ENCODE data around the gene ABCA2.
A peak's percentile ranks its signal among the peaks of the same experiment; 100 is the strongest.

The ABCA2 gene

GRCh38 chr9:136980669-136981478, 47.2 kb downstream of the ABCA2 start:
- no peaks in the 10 kb centered on the region for H3K79me2 ChIP-seq (ENCODE audit: control insufficient read depth, insufficient read depth, low read length, poor library complexity)
- no peak overlapping the region for H3K27ac ChIP-seq (ENCODE audit: low read depth, low read length)
- no peak overlapping the region for H2AK5ac ChIP-seq (ENCODE audit: low read length)
- peaks cover 7 to 12% of the 10 kb centered on the region in 2 experiments for H3K4me1 ChIP-seq (ENCODE audit: control insufficient read depth in 1 of 2, insufficient read depth in 2 of 2, low read length in 2 of 2)
- H2BK12ac ChIP-seq (ENCODE audit: low read length) = no peak overlapping the region
- no peak overlapping the region for H3K4me3 ChIP-seq (ENCODE audit: low read depth, low read length)
- no CpG with 5 or more reads among the region's 16 CpGs for WGBS (ENCODE audit: extremely low coverage, insufficient coverage, insufficient read length)
- H3K9ac ChIP-seq (ENCODE audit: low read length) = no peak overlapping the region
- no peak overlapping the region for H2BK120ac ChIP-seq (ENCODE audit: insufficient read depth, low read length, poor library complexity)
- H4K8ac ChIP-seq (ENCODE audit: low read depth, low read length) = no peak overlapping the region
- no peaks in the 10 kb centered on the region for H3K36me3 ChIP-seq (ENCODE audit: control insufficient read depth in 1 of 2, insufficient read depth in 2 of 2, low read length in 2 of 2)
- H3K4ac ChIP-seq (ENCODE audit: low read depth, low read length) = no peak overlapping the region
- H3K4me2 ChIP-seq (ENCODE audit: low read length) = no peak overlapping the region
- no peak for DNase-seq
- no peak overlapping the region for H3K14ac ChIP-seq (ENCODE audit: low read length)
- no peak overlapping the region for H4K12ac ChIP-seq (ENCODE audit: low read depth, low read length)
- H3K23ac ChIP-seq (ENCODE audit: low read length) = no peak overlapping the region
- peaks cover 3% of the 10 kb centered on the region for H3K79me1 ChIP-seq (ENCODE audit: low read length)
- peaks cover 6% of the 10 kb centered on the region for H3K27me3 ChIP-seq (ENCODE audit: insufficient read depth, low read length)
- no peak overlapping the region for H3K18ac ChIP-seq (ENCODE audit: low read length)
- no peak overlapping the region for H2BK5ac ChIP-seq (ENCODE audit: low read depth, low read length, poor library complexity)
- H4K91ac ChIP-seq (ENCODE audit: low read depth, low read length) = no peak overlapping the region
- peaks cover 5% of the 10 kb centered on the region for H3K9me3 ChIP-seq (ENCODE audit: insufficient read depth, low read depth, low read length)
- H2AFZ ChIP-seq (ENCODE audit: insufficient read depth, low read length, poor library complexity) = no peak overlapping the region

GRCh38 chr9:136979769-136980587, 48.1 kb downstream of the ABCA2 start:
- DNase-seq = no peak
- Histone ChIP-seq H3K27me3 (ENCODE audit: insufficient read depth, low read length) (no peaks in the 10 kb centered on the region), H3K14ac (ENCODE audit: low read length) (no peak overlapping the region), H4K91ac (ENCODE audit: low read depth, low read length) (no peak overlapping the region), H3K27ac (ENCODE audit: low read depth, low read length) (no peak overlapping the region), H3K18ac (ENCODE audit: low read length) (no peak overlapping the region), H2BK12ac (ENCODE audit: low read length) (no peak overlapping the region), H3K4me1 (ENCODE audit: control insufficient read depth in 1 of 2, insufficient read depth in 2 of 2, low read length in 2 of 2) (peaks cover 1 to 6% of the 10 kb centered on the region in 2 experiments), H4K12ac (ENCODE audit: low read depth, low read length) (no peak overlapping the region), H2BK120ac (ENCODE audit: insufficient read depth, low read length, poor library complexity) (no peak overlapping the region), H3K4ac (ENCODE audit: low read depth, low read length) (no peak overlapping the region), H3K4me2 (ENCODE audit: low read length) (no peak overlapping the region), H2BK5ac (ENCODE audit: low read depth, low read length, poor library complexity) (no peak overlapping the region), H3K23ac (ENCODE audit: low read length) (no peak overlapping the region), H2AK5ac (ENCODE audit: low read length) (no peak overlapping the region), H3K9ac (ENCODE audit: low read length) (no peak overlapping the region), H3K9me3 (ENCODE audit: insufficient read depth, low read depth, low read length) (peaks cover 5% of the 10 kb centered on the region), H3K36me3 (ENCODE audit: control insufficient read depth in 1 of 2, insufficient read depth in 2 of 2, low read length in 2 of 2) (no peaks in the 10 kb centered on the region), H3K79me2 (ENCODE audit: control insufficient read depth, insufficient read depth, low read length, poor library complexity) (no peaks in the 10 kb centered on the region), H3K79me1 (ENCODE audit: low read length) (no peaks in the 10 kb centered on the region), H3K4me3 (ENCODE audit: low read depth, low read length) (no peak overlapping the region), H2AFZ (ENCODE audit: insufficient read depth, low read length, poor library complexity) (no peak overlapping the region), H4K8ac (ENCODE audit: low read depth, low read length) (no peak overlapping the region)
- WGBS (ENCODE audit: extremely low coverage, insufficient coverage, insufficient read length) = no CpG with 5 or more reads among the region's 26 CpGs

- Histone ChIP-seq H3K79me2 (ENCODE audit: control insufficient read depth, insufficient read depth, low read length, poor library complexity) (no peaks in the 10 kb centered on the region), H3K4me1 (ENCODE audit: control insufficient read depth in 1 of 2, insufficient read depth in 2 of 2, low read length in 2 of 2) (peaks cover 0 to 2% of the 10 kb centered on the region in 2 experiments), H3K36me3 (ENCODE audit: control insufficient read depth in 1 of 2, insufficient read depth in 2 of 2, low read length in 2 of 2) (no peaks in the 10 kb centered on the region), H2BK12ac (ENCODE audit: low read length) (no peak overlapping the region), H3K27ac (ENCODE audit: low read depth, low read length) (no peak overlapping the region), H3K23ac (ENCODE audit: low read length) (no peak overlapping the region), H3K27me3 (ENCODE audit: insufficient read depth, low read length) (no peaks in the 10 kb centered on the region), H3K4me3 (ENCODE audit: low read depth, low read length) (no peak overlapping the region), H3K14ac (ENCODE audit: low read length) (no peak overlapping the region), H3K9me3 (ENCODE audit: insufficient read depth, low read depth, low read length) (peaks cover 5% of the 10 kb centered on the region), H2AFZ (ENCODE audit: insufficient read depth, low read length, poor library complexity) (no peak overlapping the region), H2AK5ac (ENCODE audit: low read length) (no peak overlapping the region), H4K12ac (ENCODE audit: low read depth, low read length) (no peak overlapping the region), H2BK5ac (ENCODE audit: low read depth, low read length, poor library complexity) (no peak overlapping the region), H3K4ac (ENCODE audit: low read depth, low read length) (no peak overlapping the region), H3K4me2 (ENCODE audit: low read length) (no peak overlapping the region), H3K18ac (ENCODE audit: low read length) (no peak overlapping the region), H3K79me1 (ENCODE audit: low read length) (no peaks in the 10 kb centered on the region), H4K91ac (ENCODE audit: low read depth, low read length) (no peak overlapping the region), H4K8ac (ENCODE audit: low read depth, low read length) (no peak overlapping the region), H3K9ac (ENCODE audit: low read length) (no peak overlapping the region), H2BK120ac (ENCODE audit: insufficient read depth, low read length, poor library complexity) (no peak overlapping the region)
- WGBS (ENCODE audit: extremely low coverage, insufficient coverage, insufficient read length) = no CpG with 5 or more reads among the region's 41 CpGs
- DNase-seq = no peak
These were observed 49.0 kb downstream of the ABCA2 start for GRCh38 chr9:136978865-136979544.

DNA sequence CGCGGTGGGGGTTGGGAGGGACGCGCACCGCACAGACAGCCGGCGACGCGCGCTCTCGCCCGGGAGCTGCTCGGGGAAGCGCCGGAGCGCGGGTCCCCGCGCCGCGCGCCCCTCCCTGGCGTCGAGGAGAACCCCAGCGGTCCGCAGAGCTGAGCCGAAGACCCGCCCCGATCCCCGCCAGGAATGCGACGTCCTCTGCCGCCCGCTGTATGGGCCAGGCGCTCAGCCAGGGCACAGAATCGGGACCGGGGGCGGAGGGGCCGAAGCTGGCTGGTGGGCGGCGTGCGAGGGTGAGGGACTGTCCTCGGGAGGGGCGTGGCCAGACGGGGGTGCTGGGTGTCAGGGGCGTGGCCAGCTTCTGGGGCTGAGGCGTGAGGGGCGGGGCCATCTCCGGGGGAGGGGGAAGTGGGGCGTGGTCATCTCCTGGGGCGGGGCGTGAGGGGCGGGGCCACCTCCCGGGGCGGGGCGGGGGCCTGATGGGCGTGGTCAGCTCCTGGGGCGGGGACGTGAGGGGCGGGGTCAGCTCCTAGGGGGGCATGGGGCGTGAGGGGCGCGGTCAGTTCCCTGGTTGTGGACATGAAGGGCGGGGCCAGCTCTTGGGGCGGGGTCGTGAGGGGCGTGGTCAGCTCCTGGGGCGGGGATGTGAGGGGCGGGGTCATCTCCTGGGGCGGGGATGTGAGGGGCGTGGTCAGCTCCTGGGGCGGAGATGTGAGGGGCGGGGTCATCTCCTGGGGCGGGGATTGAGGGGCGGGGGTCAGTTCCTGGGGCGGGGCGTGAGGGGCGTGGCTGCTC, 49.8 kb downstream of the ABCA2 start:
- Histone ChIP-seq H3K4me3 (ENCODE audit: low read depth, low read length) (no peak overlapping the region), H2AFZ (ENCODE audit: insufficient read depth, low read length, poor library complexity) (peak overlapping the region; percentile 23), H4K8ac (ENCODE audit: low read depth, low read length) (peak overlapping the region; percentile 21), H3K14ac (ENCODE audit: low read length) (no peak overlapping the region), H3K36me3 (ENCODE audit: control insufficient read depth in 1 of 2, insufficient read depth in 2 of 2, low read length in 2 of 2) (no peaks in the 10 kb centered on the region), H3K4me1 (ENCODE audit: control insufficient read depth in 1 of 2, insufficient read depth in 2 of 2, low read length in 2 of 2) (peaks cover 0 to 2% of the 10 kb centered on the region in 2 experiments), H3K23ac (ENCODE audit: low read length) (no peak overlapping the region), H3K9me3 (ENCODE audit: insufficient read depth, low read depth, low read length) (peaks cover 2% of the 10 kb centered on the region), H3K4me2 (ENCODE audit: low read length) (peak overlapping the region; percentile 58), H4K12ac (ENCODE audit: low read depth, low read length) (no peak overlapping the region), H2BK120ac (ENCODE audit: insufficient read depth, low read length, poor library complexity) (no peak overlapping the region), H2AK5ac (ENCODE audit: low read length) (no peak overlapping the region), H3K27ac (ENCODE audit: low read depth, low read length) (no peak overlapping the region), H4K91ac (ENCODE audit: low read depth, low read length) (no peak overlapping the region), H3K9ac (ENCODE audit: low read length) (no peak overlapping the region), H3K27me3 (ENCODE audit: insufficient read depth, low read length) (no peaks in the 10 kb centered on the region), H2BK5ac (ENCODE audit: low read depth, low read length, poor library complexity) (no peak overlapping the region), H3K18ac (ENCODE audit: low read length) (no peak overlapping the region), H3K79me1 (ENCODE audit: low read length) (no peaks in the 10 kb centered on the region), H2BK12ac (ENCODE audit: low read length) (no peak overlapping the region), H3K79me2 (ENCODE audit: control insufficient read depth, insufficient read depth, low read length, poor library complexity) (no peaks in the 10 kb centered on the region), H3K4ac (ENCODE audit: low read depth, low read length) (no peak overlapping the region)
- DNase-seq = peak; percentile 17 to 50
- WGBS (ENCODE audit: extremely low coverage, insufficient coverage, insufficient read length) = no CpG with 5 or more reads among the region's 78 CpGs
